ENCODE data around the gene CYB5R2.

The CYB5R2 gene

GRCh38 chr11:7637447-7638157 is 35.7 kb downstream of the CYB5R2 start:
- no peak for DNase-seq (ENCODE audit: low spot score)

- no peak for DNase-seq (ENCODE audit: low spot score)
Observed at GRCh38 chr11:7636350-7636749, 37.0 kb downstream of the CYB5R2 start.

- DNase-seq (ENCODE audit: low spot score) = no peak
Observed at GRCh38 chr11:7635708-7636107, 37.6 kb downstream of the CYB5R2 start.

- peak; percentile 86 for DNase-seq (ENCODE audit: low spot score)
Observed at GRCh38 chr11:7635137-7635536, 38.2 kb downstream of the CYB5R2 start.

- DNase-seq (ENCODE audit: low spot score) = no peak
Observed at GRCh38 chr11:7632211-7632610, 41.1 kb downstream of the CYB5R2 start.

GRCh38 chr11:7630002-7630401 is 43.3 kb downstream of the CYB5R2 start:
- DNase-seq (ENCODE audit: low spot score) = peak; percentile 85

GRCh38 chr11:7628660-7629059 is 44.6 kb downstream of the CYB5R2 start:
- DNase-seq (ENCODE audit: low spot score) = no peak

GRCh38 chr11:7622721-7623120 is 50.6 kb downstream of the CYB5R2 start:
- DNase-seq (ENCODE audit: low spot score) = no peak

GRCh38 chr11:7621554-7621953 is 51.7 kb downstream of the CYB5R2 start:
- no peak for DNase-seq (ENCODE audit: low spot score)

GRCh38 chr11:7621090-7621489 is 52.2 kb downstream of the CYB5R2 start:
- DNase-seq (ENCODE audit: low spot score) = no peak

GRCh38 chr11:7619322-7619721 is 54.0 kb downstream of the CYB5R2 start:
- no peak for DNase-seq (ENCODE audit: low spot score)

GRCh38 chr11:7617032-7617431 is 56.3 kb downstream of the CYB5R2 start:
- no peak for DNase-seq (ENCODE audit: low spot score)

All from pons (tissue), 1 donor.